GM12878 (cell line): ENCODE results near the gene ALDH1A3. TPM values are rescaled to one million over a fixed set of nuclear protein-coding genes. Genes with fewer than 3 reads are reported as not detected.
A peak's percentile ranks its signal among the peaks of the same experiment; 100 is the strongest.

Experiments used
- HSF1 ChIP-seq: fragments of 150-350 bp; IDR thresholded peaks from 2 replicates; pipeline ENCODE4 v1.6.1; 2014; ENCODE audit warnings: mild to moderate bottlenecking, low read depth, low read length
- IKZF2 ChIP-seq, 2 experiments: fragments of 450-650 bp; IDR thresholded peaks; 2 replicates each; pipeline ENCODE4 v1.6.1; 2017; ENCODE audit warnings: mild to moderate bottlenecking in 2 of 2, moderate library complexity in 2 of 2
- JUNB ChIP-seq: IDR thresholded peaks from 2 replicates; pipeline ENCODE4 v1.6.1; 2016; ENCODE audit warnings: antibody characterized with exemption, mild to moderate bottlenecking
- MEF2B ChIP-seq: fragments of 450-650 bp; IDR thresholded peaks from 2 replicates; pipeline ENCODE4 v1.6.1; 2018; ENCODE audit warnings: mild to moderate bottlenecking, moderate library complexity; ENCODE audit not compliant: partially characterized antibody, poor library complexity, severe bottlenecking
- PAX5 ChIP-seq: IDR thresholded peaks from 2 replicates; pipeline ENCODE4 v1.6.1; 2011; ENCODE audit warnings: low read depth, low read length, borderline replicate concordance
- POLR2AphosphoS2 ChIP-seq: IDR thresholded peaks from 2 replicates; pipeline ENCODE4 v1.6.1; 2011; ENCODE audit warnings: low read depth, mild to moderate bottlenecking, low read length, improper control_type of control experiment, moderate library complexity
- SPI1 ChIP-seq: IDR thresholded peaks from 2 replicates; pipeline ENCODE4 v1.6.1; 2011; ENCODE audit warnings: low read depth, mild to moderate bottlenecking, low read length, moderate library complexity, borderline replicate concordance; ENCODE audit not compliant: insufficient read depth
- USF1 ChIP-seq: IDR thresholded peaks from 2 replicates; pipeline ENCODE4 v1.6.1; 2011; ENCODE audit warnings: borderline replicate concordance, low read depth, mild to moderate bottlenecking, moderate library complexity, mixed read lengths, low read length; ENCODE audit not compliant: insufficient read depth; ENCODE audit errors: extremely low read length
- ZBED1 ChIP-seq: IDR thresholded peaks from 2 replicates; pipeline ENCODE4 v1.6.1; 2016; ENCODE audit warnings: borderline replicate concordance
- ZNF207 ChIP-seq: fragments of 450-650 bp; IDR thresholded peaks from 2 replicates; pipeline ENCODE4 v1.6.1; 2014; ENCODE audit warnings: antibody characterized with exemption, mild to moderate bottlenecking, borderline replicate concordance
- ZNF24 ChIP-seq: fragments of 450-650 bp; IDR thresholded peaks from 2 replicates; pipeline ENCODE4 v1.6.1; 2017; ENCODE audit warnings: antibody characterized with exemption, mild to moderate bottlenecking
- ZNF592 ChIP-seq: fragments of 450-650 bp; IDR thresholded peaks from 2 replicates; pipeline ENCODE4 v1.6.1; 2017; ENCODE audit warnings: mild to moderate bottlenecking, moderate library complexity
- polyA plus RNA-seq, 11 experiments: library from polyadenylated mRNA; depleted of rRNA in 4 of 11; unstranded in 6 of 11; stranded (reverse) in 5 of 11; fragments of >200 nt; fragmentation: Nextera tagmentation in 4 of 11; fragmentation: Illumina TruSeq in 1 of 11; extraction: Ambion mirVana in 4 of 11; extraction: Trizol in 1 of 11; gene quantifications; 1 replicate in 1 of 11; 2 replicates in 10 of 11; pipeline versions ENCODE4 v1.2.1 to v1.2.3, GENCODE V29; 2011 to 2016; ENCODE audit warnings: inconsistent platforms in 2 of 11, missing spikeins in 2 of 11, low read depth in 1 of 11
- total RNA-seq, 4 experiments: library from RNA; depleted of rRNA in 3 of 4; stranded (reverse); fragments of >200 nt in 3 of 4; fragmentation: Illumina TruSeq in 1 of 4; extraction: Trizol in 1 of 4; gene quantifications; 2 replicates each; pipeline versions ENCODE4 v1.2.1 to v1.2.3, GENCODE V29; 2013 to 2021

Gene ALDH1A3
- total and polyA plus RNA-seq, 10 of the 15 experiments (the other 5 are each of a cell fraction or from before 2014, with no cell fraction given) = 0.06 to 0.69 (median 0.18) TPM

- TF ChIP-seq ZNF592 (no peak), USF1 (no peak), JUNB (0 out of 2 replicates have a peak, but pooled peaks have one; percentile 25), SPI1 (peak; percentile 70), MEF2B (peak; percentile 14), ZBED1 (no peak), ZNF207 (no peak), HSF1 (no peak), PAX5 (no peak), ZNF24 (no peak), POLR2AphosphoS2 (no peak), IKZF2 (IDR thresholded peaks at IDR 0.05) (peak; percentile 33 to 39; a peak in 2 of 4 replicates)
These were observed 44.9 kb upstream of the ALDH1A3 start (continued) for GRCh38 chr15:100834731-100835130.
